HUES6 (cell line): ENCODE measurements around the gene SPRYD4.

Experiments
- H3K27ac ChIP-seq: 2 replicates; pipeline ENCODE4 v1.7.0; 2013; ENCODE audit warnings: low read depth, mild to moderate bottlenecking, low read length, inconsistent platforms
- H3K27me3 ChIP-seq: 2 replicates; pipeline ENCODE4 v1.6.1; 2013; ENCODE audit warnings: low read length; ENCODE audit not compliant: control insufficient read depth, insufficient read depth
- H3K36me3 ChIP-seq: 2 replicates; pipeline ENCODE4 v1.6.1; 2013; ENCODE audit warnings: low read length; ENCODE audit not compliant: control insufficient read depth, insufficient read depth
- H3K4me1 ChIP-seq: 2 replicates; pipeline ENCODE4 v1.6.1; 2013; ENCODE audit warnings: low read length; ENCODE audit not compliant: control insufficient read depth, insufficient read depth
- H3K4me3 ChIP-seq: 2 replicates; pipeline ENCODE4 v1.5.1; 2013; ENCODE audit warnings: low read depth, low read length
- H3K9ac ChIP-seq: one replicate; pipeline ENCODE4 v1.6.1; 2013; ENCODE audit warnings: mild to moderate bottlenecking, low read length
- H3K9me3 ChIP-seq: 2 replicates; pipeline ENCODE4 v1.6.1; 2013; ENCODE audit warnings: low read depth, low read length; ENCODE audit not compliant: control insufficient read depth, insufficient read depth

Gene SPRYD4

DNA sequence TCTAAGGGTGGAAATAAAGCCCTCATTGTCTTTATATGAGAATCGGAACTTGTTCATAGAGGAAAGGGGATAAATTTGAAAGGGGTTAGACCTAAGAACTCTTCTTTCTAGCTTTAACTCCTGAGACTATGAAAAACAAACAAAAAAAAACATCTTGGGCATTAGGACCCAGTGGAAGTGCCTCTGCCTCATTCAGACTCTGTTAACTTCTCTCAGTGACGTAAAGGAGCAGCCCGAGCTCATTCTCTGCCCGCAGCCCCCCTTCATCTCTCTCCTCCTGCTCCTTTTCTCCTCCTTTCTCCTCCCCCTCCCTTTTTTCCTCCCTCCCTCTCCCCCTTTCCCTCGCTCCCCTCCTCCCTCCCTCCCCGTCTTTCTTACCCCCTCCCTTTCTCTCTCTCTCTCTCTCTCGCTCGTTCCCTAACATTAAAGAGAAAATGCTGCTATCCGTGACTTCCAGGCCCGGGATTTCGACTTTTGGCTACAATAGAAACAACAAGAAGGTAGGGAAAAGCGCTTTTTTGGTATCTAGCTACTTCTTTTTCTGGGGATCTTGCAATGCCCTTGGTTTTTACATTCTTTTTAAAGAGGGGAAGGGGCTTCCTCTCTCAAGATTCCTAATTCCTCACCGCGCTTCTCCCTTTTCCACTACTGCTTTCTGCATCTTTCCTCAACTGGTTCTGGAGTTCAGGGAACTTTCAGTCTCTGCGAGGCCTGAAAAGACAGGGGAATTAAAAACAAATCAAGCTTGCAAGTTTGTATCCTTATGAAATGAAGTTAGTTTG lies 53.4 kb downstream of the SPRYD4 start, which contains the start of gene RBMS2:
Gene RBMS2 (plus strand): TSS at position 231 of the 782 bp plus-strand sequence. CDS start 204 bp downstream, at position 435.
- peak within 1 kb of the TSS; percentile 95 for H3K4me3 ChIP-seq
- no peaks in the 10 kb centered on the region for H3K27me3 ChIP-seq
- H3K9ac ChIP-seq: peak within 1 kb of the TSS; percentile 87
- H3K27ac ChIP-seq: peak within 1 kb of the TSS; percentile 66; the same call in 1 of the 2 replicates
- no peaks in the 10 kb centered on the region for H3K36me3 ChIP-seq
- no peaks in the 10 kb centered on the region for H3K9me3 ChIP-seq
- peaks cover 32% of the 10 kb centered on the region for H3K4me1 ChIP-seq

GRCh38 chr12:56522411-56523193 lies 54.2 kb downstream of the SPRYD4 start:
- Histone ChIP-seq H3K36me3 (no peaks in the 10 kb centered on the region), H3K27ac (peak overlapping the region; percentile 66; the same call in 1 of the 2 replicates), H3K4me1 (peaks cover 39% of the 10 kb centered on the region), H3K9me3 (no peaks in the 10 kb centered on the region), H3K4me3 (peak overlapping the region; percentile 95), H3K27me3 (no peaks in the 10 kb centered on the region), H3K9ac (peak overlapping the region; percentile 87)

- no peak overlapping the region for H3K27ac ChIP-seq
- no peak overlapping the region for H3K9ac ChIP-seq
- peaks cover 23% of the 10 kb centered on the region for H3K4me1 ChIP-seq
- H3K36me3 ChIP-seq: no peaks in the 10 kb centered on the region
- no peaks in the 10 kb centered on the region for H3K27me3 ChIP-seq
- no peaks in the 10 kb centered on the region for H3K9me3 ChIP-seq
- no peak overlapping the region for H3K4me3 ChIP-seq
Measured at GRCh38 chr12:56528846-56529245, 60.5 kb downstream of the SPRYD4 start.
